ENCODE results near the gene ARL6IP1. TPM values are rescaled to one million over a fixed set of nuclear protein-coding genes. Genes with fewer than 3 reads are reported as not detected.
A peak's percentile ranks its signal among the peaks of the same experiment; 100 is the strongest.

The ARL6IP1 gene
- total RNA-seq = 77.6 and 195 TPM in 2 replicates
- polyA plus RNA-seq = 77.4 and 232 TPM in 2 replicates

GRCh38 chr16:18801145-18801972 lies at the start of gene ARL6IP1:
Gene ARL6IP1 (minus strand): TSS chr16:18801549. CDS start chr16:18801466, 83 bp downstream.
- Histone ChIP-seq H3K4me1 (ENCODE audit: low read depth) (peaks cover 12% of the 10 kb centered on the region), H3K9me3 (ENCODE audit: low read depth) (no peaks in the 10 kb centered on the region), H3K27me3 (no peaks in the 10 kb centered on the region), H3K4me3 (peak within 1 kb of the TSS; percentile 88), H3K36me3 (peaks cover 16% of the 10 kb centered on the region), H3K27ac (peak within 1 kb of the TSS; percentile 90)
- peak; percentile 89 for TF ChIP-seq CTCF (IDR thresholded peaks at IDR 0.05; ENCODE audit: low read depth, low read length)
- peak; percentile 100 for DNase-seq (ENCODE audit: low read depth in 1 of 2, low spot score in 1 of 2)

GRCh38 chr16:18846416-18846815 lies 45.1 kb upstream of the ARL6IP1 start:
- TF ChIP-seq CTCF (IDR thresholded peaks at IDR 0.05; ENCODE audit: low read depth, low read length) = no peak
- DNase-seq (ENCODE audit: low read depth in 1 of 2, low spot score in 1 of 2) = no peak
- Histone ChIP-seq H3K4me3 (no peak overlapping the region), H3K4me1 (ENCODE audit: low read depth) (no peaks in the 10 kb centered on the region), H3K36me3 (peaks cover 83% of the 10 kb centered on the region), H3K9me3 (ENCODE audit: low read depth) (no peaks in the 10 kb centered on the region), H3K27ac (no peak overlapping the region), H3K27me3 (no peaks in the 10 kb centered on the region)

- H3K9me3 ChIP-seq (ENCODE audit: low read depth) = no peaks in the 10 kb centered on the region
- no peak for DNase-seq (ENCODE audit: low read depth in 1 of 2, low spot score in 1 of 2)
- H3K4me3 ChIP-seq = no peak overlapping the region
- H3K4me1 ChIP-seq (ENCODE audit: low read depth) = no peaks in the 10 kb centered on the region
- H3K27ac ChIP-seq = no peak overlapping the region
- no peak for TF ChIP-seq CTCF (IDR thresholded peaks at IDR 0.05; ENCODE audit: low read depth, low read length)
- no peaks in the 10 kb centered on the region for H3K27me3 ChIP-seq
- peaks cover 74% of the 10 kb centered on the region for H3K36me3 ChIP-seq
These were observed 41.2 kb upstream of the ARL6IP1 start for GRCh38 chr16:18842565-18842964.

GRCh38 chr16:18841833-18842525 lies 40.6 kb upstream of the ARL6IP1 start:
- no peak for TF ChIP-seq CTCF (IDR thresholded peaks at IDR 0.05; ENCODE audit: low read depth, low read length)
- no peak overlapping the region for H3K27ac ChIP-seq
- H3K9me3 ChIP-seq (ENCODE audit: low read depth) = no peaks in the 10 kb centered on the region
- H3K4me3 ChIP-seq = no peak overlapping the region
- peaks cover 74% of the 10 kb centered on the region for H3K36me3 ChIP-seq
- no peak for DNase-seq (ENCODE audit: low read depth in 1 of 2, low spot score in 1 of 2)
- no peaks in the 10 kb centered on the region for H3K4me1 ChIP-seq (ENCODE audit: low read depth)
- H3K27me3 ChIP-seq = no peaks in the 10 kb centered on the region

- Histone ChIP-seq H3K4me3 (no peak overlapping the region), H3K27ac (no peak overlapping the region), H3K9me3 (ENCODE audit: low read depth) (no peaks in the 10 kb centered on the region), H3K36me3 (peaks cover 78% of the 10 kb centered on the region), H3K27me3 (no peaks in the 10 kb centered on the region), H3K4me1 (ENCODE audit: low read depth) (no peaks in the 10 kb centered on the region)
- no peak for DNase-seq (ENCODE audit: low read depth in 1 of 2, low spot score in 1 of 2)
- no peak for TF ChIP-seq CTCF (IDR thresholded peaks at IDR 0.05; ENCODE audit: low read depth, low read length)
These were observed 38.2 kb upstream of the ARL6IP1 start for GRCh38 chr16:18839555-18839954.

All from cardiac muscle cell (in vitro differentiated cells and primary cell).